H9 (cell line): ENCODE data around the gene ACSM5. TPM values are rescaled to one million over a fixed set of nuclear protein-coding genes. Genes with fewer than 3 reads are reported as not detected.
"Not testable (repeated sequence)": the region's sequence is repeated elsewhere in the genome, so short reads cannot be mapped to it uniquely, and the experiment has no call there.

ENCODE experiments used
- DNase-seq: peaks from one replicate; pipeline ENCODE4 v3.0.0-alpha.2; 2017
- H2AFZ ChIP-seq: one replicate; pipeline ENCODE4 v1.6.1; 2013; ENCODE audit warnings: mild to moderate bottlenecking, low read length, control low read depth, moderate library complexity
- H2AK5ac ChIP-seq: 2 replicates; pipeline ENCODE4 v1.6.1; 2013; ENCODE audit warnings: low read length, control low read depth, mixed read lengths; ENCODE audit not compliant: insufficient read length
- H2BK120ac ChIP-seq: one replicate; pipeline ENCODE4 v1.6.1; 2013; ENCODE audit warnings: low read depth, mild to moderate bottlenecking, low read length, control low read depth, inconsistent platforms; ENCODE audit not compliant: poor library complexity, severe bottlenecking
- H2BK12ac ChIP-seq: 2 replicates; pipeline ENCODE4 v1.6.1; 2013; ENCODE audit warnings: low read length, control low read depth, mixed read lengths, low read depth; ENCODE audit not compliant: insufficient read length
- H2BK15ac ChIP-seq: 2 replicates; pipeline ENCODE4 v1.6.1; 2013; ENCODE audit warnings: low read depth, low read length, control low read depth
- H2BK20ac ChIP-seq: one replicate; pipeline ENCODE4 v1.6.1; 2013; ENCODE audit warnings: low read depth, mild to moderate bottlenecking, low read length, control low read depth, inconsistent platforms; ENCODE audit not compliant: poor library complexity, severe bottlenecking
- H2BK5ac ChIP-seq: 2 replicates; pipeline ENCODE4 v1.6.1; 2013; ENCODE audit warnings: low read length, control low read depth, mixed read lengths; ENCODE audit not compliant: insufficient read length
- H3K14ac ChIP-seq: 2 replicates; pipeline ENCODE4 v1.6.1; 2013; ENCODE audit warnings: low read length, control low read depth; ENCODE audit not compliant: insufficient read depth
- H3K18ac ChIP-seq: 2 replicates; pipeline ENCODE4 v1.6.1; 2013; ENCODE audit warnings: low read depth, mild to moderate bottlenecking, mixed read lengths, low read length, control low read depth; ENCODE audit not compliant: insufficient read length
- H3K23ac ChIP-seq: 2 replicates; pipeline ENCODE4 v1.6.1; 2013; ENCODE audit warnings: low read length, control low read depth, mixed read lengths, low read depth; ENCODE audit not compliant: insufficient read length
- H3K23me2 ChIP-seq: 2 replicates; pipeline ENCODE4 v1.6.1; 2013; ENCODE audit warnings: low read depth, mild to moderate bottlenecking, mixed read lengths, low read length, control low read depth; ENCODE audit not compliant: insufficient read length, poor library complexity, severe bottlenecking
- H3K27ac ChIP-seq: 2 replicates; pipeline ENCODE4 v1.5.1; 2013; ENCODE audit warnings: low read length, control low read depth, mixed read lengths, low read depth; ENCODE audit not compliant: insufficient read length
- H3K27me3 ChIP-seq: 2 replicates; pipeline ENCODE4 v1.6.1; 2013; ENCODE audit warnings: low read length, control low read depth, inconsistent platforms; ENCODE audit not compliant: insufficient read depth
- H3K4ac ChIP-seq: 2 replicates; pipeline ENCODE4 v1.6.1; 2013; ENCODE audit warnings: low read depth, mild to moderate bottlenecking, control low read depth, inconsistent platforms, low read length, moderate library complexity
- H3K4me1 ChIP-seq: 2 replicates; pipeline ENCODE4 v1.6.1; 2013; ENCODE audit warnings: low read length, control low read depth, inconsistent platforms; ENCODE audit not compliant: insufficient read depth
- H3K4me2 ChIP-seq: 2 replicates; pipeline ENCODE4 v1.6.1; 2013; ENCODE audit warnings: low read length, control low read depth, mixed read lengths; ENCODE audit not compliant: insufficient read length, insufficient read depth
- H3K56ac ChIP-seq: 2 replicates; pipeline ENCODE4 v1.6.1; 2013; ENCODE audit warnings: low read depth, mild to moderate bottlenecking, mixed read lengths, low read length, control low read depth; ENCODE audit not compliant: insufficient read length
- H3K79me1 ChIP-seq: 2 replicates; pipeline ENCODE4 v1.6.1; 2013; ENCODE audit warnings: low read depth, mild to moderate bottlenecking, moderate library complexity, low read length, control low read depth, inconsistent platforms; ENCODE audit not compliant: insufficient read depth, poor library complexity, severe bottlenecking
- H3K79me2 ChIP-seq: 2 replicates; pipeline ENCODE4 v1.6.1; 2013; ENCODE audit warnings: low read length, control low read depth, inconsistent platforms; ENCODE audit not compliant: insufficient read depth
- H3K9ac ChIP-seq: 2 replicates; pipeline ENCODE4 v1.6.1; 2013; ENCODE audit warnings: low read length, control low read depth, mixed read lengths; ENCODE audit not compliant: insufficient read length; ENCODE audit errors: extremely low read depth
- H3K9me3 ChIP-seq: one replicate; pipeline ENCODE4 v1.6.1; 2013; ENCODE audit warnings: low read depth, low read length, inconsistent platforms; ENCODE audit not compliant: control insufficient read depth
- H3T11ph ChIP-seq: one replicate; pipeline ENCODE4 v1.6.1; 2013; ENCODE audit warnings: mild to moderate bottlenecking, low read length, control low read depth, inconsistent platforms
- H4K20me1 ChIP-seq: one replicate; pipeline ENCODE4 v1.6.1; 2013; ENCODE audit not compliant: control insufficient read depth, insufficient read length, insufficient read depth
- H4K5ac ChIP-seq: 2 replicates; pipeline ENCODE4 v1.6.1; 2013; ENCODE audit warnings: low read depth, mild to moderate bottlenecking, mixed read lengths, low read length, control low read depth; ENCODE audit not compliant: insufficient read length
- H4K8ac ChIP-seq: replicated peaks from 2 replicates; pipeline ENCODE4 v1.6.1; 2013; ENCODE audit warnings: low read length, control low read depth, mixed read lengths, low read depth; ENCODE audit not compliant: insufficient read length
- H4K91ac ChIP-seq: 2 replicates; pipeline ENCODE4 v1.6.1; 2013; ENCODE audit warnings: low read depth, mild to moderate bottlenecking, moderate library complexity, mixed read lengths, low read length, control low read depth; ENCODE audit not compliant: insufficient read length
- H3K27ac Mint-ChIP-seq, 3 experiments: 2 replicates in 2 of 3; 3 replicates in 1 of 3; pipeline ENCODE4 v1.8.0; 2020 to 2021; ENCODE audit warnings: mixed read lengths in 3 of 3, mild to moderate bottlenecking in 1 of 3, moderate library complexity in 1 of 3
- H3K27me3 Mint-ChIP-seq: 2 replicates; pipeline ENCODE4 v1.8.0; 2021; ENCODE audit warnings: low read depth, mild to moderate bottlenecking, moderate library complexity, mixed read lengths
- H3K36me3 Mint-ChIP-seq, 3 experiments: 2 replicates in 2 of 3; 3 replicates in 1 of 3; pipeline ENCODE4 v1.8.0; 2020 to 2021; ENCODE audit warnings: low read depth in 3 of 3, mixed read lengths in 3 of 3; ENCODE audit not compliant: insufficient read depth in 1 of 3
- H3K4me1 Mint-ChIP-seq, 2 experiments: 2 replicates each; pipeline ENCODE4 v1.8.0; 2020; ENCODE audit warnings: mixed read lengths in 2 of 2
- H3K4me3 Mint-ChIP-seq, 2 experiments: 2 replicates in 1 of 2; 3 replicates in 1 of 2; pipeline ENCODE4 v1.8.0; 2020 to 2021; ENCODE audit warnings: mild to moderate bottlenecking in 2 of 2, mixed read lengths in 2 of 2, moderate library complexity in 1 of 2
- H3K9me3 Mint-ChIP-seq, 2 experiments: 2 replicates in 1 of 2; 3 replicates in 1 of 2; pipeline ENCODE4 v1.8.0; 2020; ENCODE audit warnings: mild to moderate bottlenecking in 2 of 2, mixed read lengths in 2 of 2, moderate library complexity in 1 of 2
- CTCF ChIP-seq: fragments of 200-600 bp; sonication (generic); conservative IDR thresholded peaks from 3 replicates; pipeline ENCODE4 v1.8.0; 2021; ENCODE audit warnings: antibody characterized with exemption, mild to moderate bottlenecking
- WGBS: extraction: QIAGEN DNeasy Blood & Tissue Kit; methylation state at CpG from one replicate; pipeline ENCODE4 v1.1.7; 2013; ENCODE audit warnings: missing lambda C conversion rate, low lambda C conversion rate, mixed read lengths; ENCODE audit not compliant: insufficient read length; ENCODE audit errors: extremely low coverage; 5-methylcytosine and 5-hydroxymethylcytosine counted together
- total RNA-seq: library from RNA; stranded (reverse); gene quantifications from 2 replicates; pipeline ENCODE4 v1.2.1, GENCODE V29; 2021

The ACSM5 gene
- total RNA-seq, 1 experiment from 2014 or later: not detected

DNA sequence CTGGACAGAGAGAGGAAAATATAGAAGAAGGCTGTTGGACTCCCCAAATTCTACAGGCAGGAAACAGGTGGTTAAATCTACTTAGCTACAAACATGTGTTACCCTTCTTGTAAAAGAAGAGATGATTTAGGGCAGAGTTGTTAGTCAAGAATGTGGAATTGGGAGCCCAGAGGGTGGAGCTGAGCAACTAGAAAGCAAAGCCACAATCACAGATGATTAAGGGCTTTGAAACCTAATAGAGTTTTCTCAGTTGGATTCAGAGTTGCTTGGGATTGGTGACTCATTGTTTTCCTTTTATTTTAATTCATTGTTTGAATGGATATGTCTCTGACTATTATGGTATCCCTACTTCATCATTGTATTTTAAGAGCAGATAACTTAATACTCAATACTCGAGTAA lies 6.2 kb downstream of the ACSM5 start:
- H3K27me3 ChIP-seq: no peaks in the 10 kb centered on the region
- no peak for DNase-seq
- no peak overlapping the region for H3K23ac ChIP-seq
- no peak overlapping the region for H2BK20ac ChIP-seq
- H3K4ac ChIP-seq: no peak overlapping the region
- H3K27ac ChIP-seq: no peak overlapping the region
- no peaks in the 10 kb centered on the region for H3K79me1 ChIP-seq
- no peak overlapping the region for H3K4me2 ChIP-seq
- H3K9ac ChIP-seq: no peak overlapping the region
- no peaks in the 10 kb centered on the region; a peak in 1 of 7 replicates for H3K36me3 Mint-ChIP-seq
- no peak overlapping the region for H3K14ac ChIP-seq
- H3K27ac Mint-ChIP-seq: no peak overlapping the region
- no peak overlapping the region for H2BK15ac ChIP-seq
- no peak overlapping the region for H2BK120ac ChIP-seq
- H2BK12ac ChIP-seq: no peak overlapping the region
- no peak overlapping the region for H3K18ac ChIP-seq
- H3K9me3 ChIP-seq: no peaks in the 10 kb centered on the region
- no peak overlapping the region for H4K91ac ChIP-seq
- no peak for TF ChIP-seq CTCF
- no peak overlapping the region for H2BK5ac ChIP-seq
- H3K9me3 Mint-ChIP-seq: peaks cover 0 to 9% of the 10 kb centered on the region in 2 experiments; a peak in 3 of 5 replicates
- no peak overlapping the region for H4K8ac ChIP-seq
- no peak overlapping the region for H2AK5ac ChIP-seq
- no peak overlapping the region for H3K4me3 Mint-ChIP-seq
- no peak overlapping the region for H3T11ph ChIP-seq
- WGBS: no CpG with 5 or more reads among the region's 1 CpG
- H4K5ac ChIP-seq: no peak overlapping the region
- H3K23me2 ChIP-seq: no peaks in the 10 kb centered on the region
- no peaks in the 10 kb centered on the region for H3K4me1 ChIP-seq
- H4K20me1 ChIP-seq: no peaks in the 10 kb centered on the region
- no peak overlapping the region for H2AFZ ChIP-seq
- no peaks in the 10 kb centered on the region for H3K27me3 Mint-ChIP-seq
- H3K56ac ChIP-seq: no peak overlapping the region
- H3K4me1 Mint-ChIP-seq: no peaks in the 10 kb centered on the region
- H3K79me2 ChIP-seq: no peaks in the 10 kb centered on the region

GRCh38 chr16:20419093-20419492 lies 9.8 kb downstream of the ACSM5 start:
- H3K27me3 Mint-ChIP-seq, H3K56ac ChIP-seq, H3K4me2 ChIP-seq, H4K20me1 ChIP-seq, H3K79me1 ChIP-seq, H3K27ac Mint-ChIP-seq, H3K9me3 Mint-ChIP-seq, H4K8ac ChIP-seq, H3K36me3 Mint-ChIP-seq, H2BK120ac ChIP-seq, H3K4me1 ChIP-seq, H3K18ac ChIP-seq, H3K23me2 ChIP-seq, H4K5ac ChIP-seq, H3K4me3 Mint-ChIP-seq, H2AFZ ChIP-seq, H3K4ac ChIP-seq, H3K79me2 ChIP-seq, H3K9ac ChIP-seq, DNase-seq, H4K91ac ChIP-seq, H2BK5ac ChIP-seq, H2BK12ac ChIP-seq, H3K27ac ChIP-seq, H3K14ac ChIP-seq, H3K9me3 ChIP-seq, H2AK5ac ChIP-seq, H2BK15ac ChIP-seq, H3T11ph ChIP-seq, H3K27me3 ChIP-seq, H2BK20ac ChIP-seq, H3K23ac ChIP-seq, H3K4me1 Mint-ChIP-seq: not testable (repeated sequence)
- WGBS: no CpG with 5 or more reads among the region's 8 CpGs
